Activated CD8-positive, alpha-beta T cell treated with anti-CD3 and anti-CD28 coated beads for 36 hours (primary cell): ENCODE measurements around the gene RNF130. TPM values are rescaled to one million over a fixed set of nuclear protein-coding genes. Genes with fewer than 3 reads are reported as not detected.

ENCODE experiments used
- ATAC-seq: fragments of 200-7000 bp; cut with Tn5 transposase; one replicate; pipeline ENCODE4 v1.10.0; 2021; ENCODE audit warnings: mild to moderate bottlenecking, moderate library complexity
- CTCF ChIA-PET: fragments of 350-600 bp; sonication (Branson Sonifier 250); formaldehyde crosslinking; loops from one replicate; lab custom pipeline; 2021; ENCODE audit warnings: antibody characterized with exemption; lab: Charles Lee
- POLR2A ChIA-PET: fragments of 350-600 bp; sonication (Branson Sonifier 250); formaldehyde crosslinking; loops from one replicate; lab custom pipeline; 2021; ENCODE audit warnings: antibody characterized with exemption; lab: Charles Lee
- DNase-seq: peaks from one replicate; pipeline ENCODE4 v3.0.0-alpha.2; 2020
- H3K27ac Mint-ChIP-seq: one replicate; pipeline ENCODE4 v1.8.0; 2021; ENCODE audit warnings: mild to moderate bottlenecking, mixed read lengths
- H3K27me3 Mint-ChIP-seq: one replicate; pipeline ENCODE4 v1.8.0; 2021; ENCODE audit warnings: mixed read lengths
- H3K36me3 Mint-ChIP-seq: one replicate; pipeline ENCODE4 v1.8.0; 2021; ENCODE audit warnings: low read depth, mixed read lengths
- H3K4me1 Mint-ChIP-seq: one replicate; pipeline ENCODE4 v1.8.0; 2021; ENCODE audit warnings: low read depth, mixed read lengths
- H3K4me3 Mint-ChIP-seq: one replicate; pipeline ENCODE4 v1.8.0; 2021; ENCODE audit warnings: mild to moderate bottlenecking, moderate library complexity, mixed read lengths
- H3K9me3 Mint-ChIP-seq: one replicate; pipeline ENCODE4 v1.8.0; 2021; ENCODE audit warnings: mixed read lengths
- CTCF ChIP-seq: fragments of 200-600 bp; IDR thresholded peaks from one replicate; pipeline ENCODE4 v1.8.0; 2022; ENCODE audit warnings: antibody characterized with exemption, mild to moderate bottlenecking
- intact Hi-C: fragments of 100-400 bp; cut with micrococcal nuclease; formaldehyde crosslinking; loops from one replicate; pipeline ENCODE4 v1.10.0; 2022
- total RNA-seq, 2 experiments: library from RNA; stranded (reverse); gene quantifications; one replicate each; pipeline ENCODE4 v1.2.3, GENCODE V29; 2021

The RNF130 gene
- total RNA-seq, 2 experiments from 2014 or later = 10.1 to 10.6 TPM

DNA sequence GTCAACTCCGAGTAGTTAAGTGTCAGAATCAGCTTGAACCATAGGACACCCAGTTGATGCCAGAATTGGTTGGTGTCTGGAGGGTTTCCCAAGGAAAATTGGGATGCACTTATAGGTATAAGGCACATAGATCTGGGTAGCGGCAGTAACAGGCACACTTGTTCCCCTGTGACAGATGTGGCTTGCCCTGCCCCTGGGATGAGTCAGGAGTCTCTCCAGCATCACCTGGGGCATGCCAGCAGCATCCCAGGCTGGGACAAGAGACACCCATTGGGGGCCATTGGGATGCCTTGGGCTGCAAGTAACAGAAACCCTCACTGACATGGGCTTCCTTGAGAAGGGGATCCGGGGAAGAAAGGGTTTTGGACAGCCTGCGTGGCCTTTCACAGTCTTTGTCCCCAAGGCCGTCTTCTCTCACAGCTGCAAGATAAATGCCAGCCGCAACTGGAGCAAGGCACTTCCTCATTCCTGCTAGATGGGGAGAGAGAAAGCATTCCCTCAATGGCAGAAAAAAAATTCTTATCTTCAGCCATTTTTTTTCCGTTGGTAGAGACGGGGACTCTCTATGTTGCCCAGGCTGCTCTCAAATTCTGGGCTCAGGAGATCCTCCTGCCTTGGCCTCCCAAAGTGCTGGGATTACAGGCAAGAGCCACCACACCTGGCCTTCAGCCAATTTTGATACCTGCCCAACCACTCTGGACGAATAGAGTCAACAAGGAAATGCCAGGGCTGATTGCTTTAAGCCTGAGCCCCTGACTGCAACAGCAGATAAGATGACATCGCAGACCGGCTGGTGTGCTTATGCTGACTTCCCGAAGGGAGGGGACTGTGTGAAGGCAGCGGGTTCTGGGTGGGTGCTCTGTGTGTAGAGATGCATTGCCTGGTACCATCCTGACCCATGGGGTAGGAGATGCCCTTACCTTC is 13.3 kb upstream of the RNF130 start:
- Mint-ChIP-seq H3K4me1 (peaks cover 20% of the 10 kb centered on the region), H3K36me3 (no peaks in the 10 kb centered on the region), H3K9me3 (no peaks in the 10 kb centered on the region), H3K27me3 (peaks cover 18% of the 10 kb centered on the region), H3K4me3 (no peak overlapping the region), H3K27ac (no peak overlapping the region)
- CTCF ChIA-PET = interaction anchor here (1.0 kb wide), 1 partner anchor 322 kb away, joined by 3 read pairs; no protein-coding TSS in a partner anchor
- POLR2A ChIA-PET = no interaction called here
- intact Hi-C loops = no loop called here
- no peak for DNase-seq
- no peak for TF ChIP-seq CTCF
- ATAC-seq = peak; percentile 22

DNA sequence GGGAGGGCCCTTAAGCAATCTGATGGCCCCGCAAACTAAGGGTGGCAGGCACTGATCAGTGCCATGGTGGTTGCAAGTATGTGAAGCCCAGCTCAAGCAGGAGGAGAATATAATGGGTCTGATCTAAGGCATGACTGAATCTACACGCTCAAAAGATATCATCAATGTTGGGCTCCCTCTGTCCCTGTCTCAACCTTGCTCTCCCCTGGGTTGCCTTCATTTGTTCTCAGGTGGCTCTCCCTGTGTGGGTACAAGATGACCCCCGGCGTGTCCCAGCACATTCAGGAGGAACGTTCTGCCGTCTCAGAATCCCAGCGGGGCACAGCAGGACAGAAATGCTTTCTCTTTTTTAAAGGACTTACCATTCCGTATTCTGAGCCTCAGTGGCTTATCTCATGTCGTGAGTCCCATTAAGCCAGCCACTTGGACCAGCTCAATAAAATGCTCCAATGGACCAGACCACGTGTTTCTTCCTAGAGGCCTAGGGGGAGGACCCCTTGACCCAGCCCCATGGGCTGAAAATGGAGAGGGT is 12.0 kb upstream of the RNF130 start:
- ChIA-PET POLR2A (interaction anchor here (0.8 kb wide), 1 partner anchor 14 kb away, joined by 4 read pairs; no protein-coding TSS in a partner anchor), CTCF (no interaction called here)
- H3K4me3 Mint-ChIP-seq = no peak overlapping the region

DNA sequence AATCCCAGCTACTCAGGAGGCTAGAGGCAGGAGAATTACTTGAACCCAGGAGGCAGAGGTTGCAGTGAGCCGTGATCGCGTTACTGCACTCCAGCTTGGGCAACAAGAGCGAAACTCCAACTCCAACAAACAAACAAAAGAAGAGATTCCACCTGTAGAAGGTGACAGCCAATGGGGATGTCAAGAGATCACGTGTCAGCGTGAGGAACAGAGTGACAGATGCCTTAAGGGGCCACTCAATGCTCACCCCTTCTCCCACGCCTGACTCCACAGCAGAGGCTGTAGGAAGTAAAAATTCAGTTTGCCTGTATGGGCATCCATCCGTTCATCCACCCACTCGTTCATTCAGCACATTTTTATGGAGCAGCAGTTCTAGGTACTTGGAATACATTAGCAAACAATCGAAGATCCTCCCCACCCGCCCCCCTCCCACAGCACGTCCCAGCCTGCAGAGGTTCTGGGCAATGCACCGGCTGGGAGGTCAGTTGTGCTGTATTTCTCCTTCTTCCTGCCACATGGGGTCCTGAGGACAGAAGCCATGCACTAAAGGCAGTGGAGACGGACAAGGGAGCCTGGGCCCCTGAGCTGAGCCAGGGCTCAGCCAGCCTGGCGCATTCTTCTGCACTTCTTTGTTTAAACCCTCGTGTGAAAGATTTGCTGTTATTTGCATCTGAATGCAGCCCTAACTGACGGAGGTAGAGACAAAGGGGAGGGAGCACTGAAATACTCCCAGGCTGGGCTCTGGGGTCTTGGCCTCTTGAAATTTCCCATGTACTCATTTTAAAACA is 11.3 kb upstream of the RNF130 start:
- H3K4me1 Mint-ChIP-seq = peaks cover 20% of the 10 kb centered on the region
- H3K9me3 Mint-ChIP-seq = no peaks in the 10 kb centered on the region
- intact Hi-C loops = no loop called here
- no peak for TF ChIP-seq CTCF
- DNase-seq = no peak
- H3K36me3 Mint-ChIP-seq = no peaks in the 10 kb centered on the region
- no peak overlapping the region for H3K4me3 Mint-ChIP-seq
- POLR2A ChIA-PET = no interaction called here
- no peak overlapping the region for H3K27ac Mint-ChIP-seq
- H3K27me3 Mint-ChIP-seq = peaks cover 30% of the 10 kb centered on the region
- CTCF ChIA-PET = no interaction called here
- ATAC-seq = no peak

More for the DNA sequence above, 12.0 kb upstream of the RNF130 start:
- Mint-ChIP-seq H3K4me1 (peaks cover 20% of the 10 kb centered on the region), H3K27me3 (peaks cover 27% of the 10 kb centered on the region), H3K9me3 (no peaks in the 10 kb centered on the region), H3K36me3 (no peaks in the 10 kb centered on the region), H3K27ac (no peak overlapping the region)
- no peak for ATAC-seq
- intact Hi-C loops = no loop called here
- DNase-seq = no peak
- no peak for TF ChIP-seq CTCF

DNA sequence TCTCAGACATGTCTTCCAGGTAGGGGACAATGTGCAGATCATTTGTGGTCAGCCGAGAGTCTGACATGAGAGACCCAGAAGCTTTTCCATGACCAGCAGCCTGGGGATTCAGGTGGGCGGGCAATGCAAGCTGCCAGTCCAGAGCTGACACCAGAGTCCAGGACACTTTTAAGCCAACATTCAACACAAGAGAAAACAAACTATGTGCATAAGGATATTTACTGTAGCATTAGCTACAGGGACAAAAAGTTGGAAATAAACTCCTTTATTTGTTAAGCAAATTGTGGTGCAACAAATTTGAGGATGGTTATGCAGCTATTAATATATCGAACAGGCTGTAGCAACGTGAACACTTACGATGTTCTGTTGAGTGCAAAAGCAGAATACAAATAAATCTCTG is 9.9 kb upstream of the RNF130 start:
- Mint-ChIP-seq H3K27ac (no peak overlapping the region), H3K27me3 (peaks cover 30% of the 10 kb centered on the region), H3K4me1 (peaks cover 17% of the 10 kb centered on the region), H3K36me3 (no peaks in the 10 kb centered on the region), H3K9me3 (no peaks in the 10 kb centered on the region), H3K4me3 (no peak overlapping the region)
- ChIA-PET CTCF (interaction anchor here (0.8 kb wide), 1 partner anchor 10 kb away, joined by 3 read pairs; no protein-coding TSS in a partner anchor), POLR2A (no interaction called here)
- intact Hi-C loops = no loop called here
- ATAC-seq = no peak
- DNase-seq = no peak
- TF ChIP-seq CTCF = no peak
